ENCODE data around the gene SUMO1. TPM values are rescaled to one million over a fixed set of nuclear protein-coding genes. Genes with fewer than 3 reads are reported as not detected.

SUMO1 gene
- polyA plus RNA-seq, 2 of the 4 experiments (the other 2 are of a cell fraction), result 206 to 316 TPM

DNA sequence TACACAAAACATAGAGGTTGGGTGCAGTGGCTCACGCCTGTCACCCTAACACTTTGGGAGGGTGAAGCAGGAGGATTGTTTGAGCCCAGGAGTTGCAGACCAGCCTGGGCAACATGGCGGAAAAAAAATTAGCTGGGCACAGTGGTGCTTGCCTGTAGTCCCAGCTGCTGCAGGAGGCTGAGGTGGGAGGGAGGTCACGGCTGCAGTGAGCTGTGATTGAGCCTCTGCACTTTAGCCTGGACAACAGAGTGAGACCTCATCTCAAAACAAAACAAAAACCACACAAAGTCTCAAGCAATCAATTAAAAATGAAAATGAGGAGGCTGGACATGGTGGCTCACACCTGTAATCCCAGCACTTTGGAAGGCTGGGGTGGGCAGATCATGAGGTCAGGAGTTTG is 32.1 kb upstream of the SUMO1 start:
- no peak overlapping the region for H3K4me3 ChIP-seq
- 80% methylated on average over 3 of the region's 3 CpGs for WGBS (ENCODE audit: missing lambda C conversion rate)
- peak overlapping the region; percentile 8; the same call in 1 of the 3 replicates for H3K4me2 ChIP-seq
- TF ChIP-seq CBX2 (IDR thresholded peaks at IDR 0.05; ENCODE audit: borderline replicate concordance, low read depth) (no peak), RNF2 (IDR thresholded peaks at IDR 0.05; ENCODE audit: borderline replicate concordance, low read depth) (no peak), RARB (CRISPR knock-in tag; IDR thresholded peaks at IDR 0.05) (no peak), ZFP36 (IDR thresholded peaks at IDR 0.05; ENCODE audit: borderline replicate concordance, partially characterized antibody) (no peak), CHD4 (IDR thresholded peaks at IDR 0.05; ENCODE audit: borderline replicate concordance) (no peak), EP300 (IDR thresholded peaks at IDR 0.05) (no peak), POLR2AphosphoS2 (conservative IDR thresholded peaks at IDR 0.05; ENCODE audit: low read length) (no peak), MAFK (IDR thresholded peaks at IDR 0.05; ENCODE audit: partially characterized antibody) (no peak), NFE2L2 (conservative IDR thresholded peaks at IDR 0.05; ENCODE audit: low read length) (no peak), TP53 (CRISPR knock-in tag; IDR thresholded peaks at IDR 0.05) (no peak), KDM5A (IDR thresholded peaks at IDR 0.05) (no peak), SMC3 (IDR thresholded peaks at IDR 0.05) (no peak), RFX5 (IDR thresholded peaks at IDR 0.05) (no peak), NPAS2 (CRISPR knock-in tag; IDR thresholded peaks at IDR 0.05; ENCODE audit: borderline replicate concordance) (no peak), ELK1 (IDR thresholded peaks at IDR 0.05; ENCODE audit: low read depth, low read length) (no peak)
- TF ChIP-seq, protein P1, sequence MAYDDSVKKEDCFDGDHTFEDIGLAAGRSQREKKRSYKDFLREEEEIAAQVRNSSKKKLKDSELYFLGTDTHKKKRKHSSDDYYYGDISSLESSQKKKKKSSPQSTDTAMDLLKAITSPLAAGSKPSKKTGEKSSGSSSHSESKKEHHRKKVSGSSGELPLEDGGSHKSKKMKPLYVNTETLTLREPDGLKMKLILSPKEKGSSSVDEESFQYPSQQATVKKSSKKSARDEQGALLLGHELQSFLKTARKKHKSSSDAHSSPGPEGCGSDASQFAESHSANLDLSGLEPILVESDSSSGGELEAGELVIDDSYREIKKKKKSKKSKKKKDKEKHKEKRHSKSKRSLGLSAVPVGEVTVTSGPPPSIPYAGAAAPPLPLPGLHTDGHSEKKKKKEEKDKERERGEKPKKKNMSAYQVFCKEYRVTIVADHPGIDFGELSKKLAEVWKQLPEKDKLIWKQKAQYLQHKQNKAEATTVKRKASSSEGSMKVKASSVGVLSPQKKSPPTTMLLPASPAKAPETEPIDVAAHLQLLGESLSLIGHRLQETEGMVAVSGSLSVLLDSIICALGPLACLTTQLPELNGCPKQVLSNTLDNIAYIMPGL (CRISPR knock-in tag; IDR thresholded peaks at IDR 0.05; ENCODE audit: borderline replicate concordance), result no peak
- no peak for FAIRE-seq
- H3K4me1 ChIP-seq, result peaks cover 40% of the 10 kb centered on the region; the same call in 2 of the 3 replicates
- H3K9me3 ChIP-seq, result no peaks in the 10 kb centered on the region
- ChIA-PET POLR2A (no interaction called here), CTCF (interaction anchor here (0.7 to 3.2 kb wide), 2 partner anchors 9 to 354 kb away, joined by 3 to 22 read pairs; no protein-coding TSS in a partner anchor)
- no peak for DNase-seq (ENCODE audit: low read depth in 1 of 2, low spot score in 1 of 2)
- no peak overlapping the region for H3K27ac ChIP-seq
- ATAC-seq, result no peak

- Histone ChIP-seq H3K4me1 (peaks cover 37% of the 10 kb centered on the region), H3K9me3 (no peaks in the 10 kb centered on the region), H3K27ac (no peak overlapping the region), H3K4me3 (no peak overlapping the region), H3K4me2 (peak overlapping the region; percentile 6)
- FAIRE-seq, result no peak
- POLR2A ChIA-PET, result no interaction called here
- no peak for ATAC-seq
- CTCF ChIA-PET, result interaction anchor here (1.3 to 3.2 kb wide), 2 partner anchors 8 to 10 kb away, joined by 3 to 22 read pairs; no protein-coding TSS in a partner anchor
- DNase-seq (ENCODE audit: low read depth in 1 of 2, low spot score in 1 of 2), result no peak
- TF ChIP-seq MAFK (IDR thresholded peaks at IDR 0.05; ENCODE audit: partially characterized antibody), result no peak
- TF ChIP-seq, protein P2, sequence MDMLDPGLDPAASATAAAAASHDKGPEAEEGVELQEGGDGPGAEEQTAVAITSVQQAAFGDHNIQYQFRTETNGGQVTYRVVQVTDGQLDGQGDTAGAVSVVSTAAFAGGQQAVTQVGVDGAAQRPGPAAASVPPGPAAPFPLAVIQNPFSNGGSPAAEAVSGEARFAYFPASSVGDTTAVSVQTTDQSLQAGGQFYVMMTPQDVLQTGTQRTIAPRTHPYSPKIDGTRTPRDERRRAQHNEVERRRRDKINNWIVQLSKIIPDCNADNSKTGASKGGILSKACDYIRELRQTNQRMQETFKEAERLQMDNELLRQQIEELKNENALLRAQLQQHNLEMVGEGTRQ (IDR thresholded peaks at IDR 0.05), result 0 out of 2 replicates have a peak, but pooled peaks have one; percentile 17
- TF ChIP-seq NR3C1 (IDR thresholded peaks at IDR 0.05), result no peak
- no peak for TF ChIP-seq KDM1A (IDR thresholded peaks at IDR 0.05; ENCODE audit: low read depth)
- whole genome bisulfite sequencing (ENCODE audit: missing lambda C conversion rate), result 81% methylated on average over 9 of the region's 9 CpGs
Measured at GRCh38 chr2:202269585-202269984, 31.2 kb upstream of the SUMO1 start.

DNA sequence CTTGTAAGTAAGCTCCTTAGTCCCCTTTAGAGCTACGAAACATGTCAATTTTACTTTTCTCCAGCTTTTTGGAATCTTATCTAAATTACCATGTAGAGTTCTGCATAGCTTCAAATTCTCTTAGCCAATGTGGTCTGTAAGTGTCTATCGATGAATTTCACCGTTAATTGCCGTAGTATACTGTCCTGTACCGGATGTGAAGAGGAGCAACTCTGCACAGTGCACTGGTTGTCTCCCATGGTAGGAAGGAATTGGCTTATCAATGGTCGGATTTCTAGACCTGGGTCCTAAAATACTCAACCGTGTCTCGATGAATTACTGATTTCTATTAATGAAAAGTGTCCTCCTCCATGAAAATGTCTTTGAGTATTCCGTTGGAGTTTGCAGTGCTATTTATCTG is 29.1 kb upstream of the SUMO1 start:
- TF ChIP-seq FOSB (CRISPR knock-in tag; IDR thresholded peaks at IDR 0.05) (no peak), KDM5A (IDR thresholded peaks at IDR 0.05) (no peak), POLR2AphosphoS2 (conservative IDR thresholded peaks at IDR 0.05; ENCODE audit: low read length) (no peak), RAD21 (conservative IDR thresholded peaks at IDR 0.05 in 1 of 2, IDR thresholded peaks at IDR 0.05 in 1 of 2) (no peak)
- Histone ChIP-seq H3K4me2 (peak overlapping the region; percentile 71), H3K9me3 (no peaks in the 10 kb centered on the region), H3K27ac (0 out of 6 replicates have a peak overlapping the region, but pooled peaks of 1 of the 2 experiments have one; percentile 4), H3K4me1 (peaks cover 40% of the 10 kb centered on the region), H3K4me3 (peak overlapping the region; percentile 89)
- CTCF ChIA-PET, result interaction anchor here (0.6 to 1.2 kb wide), 2 partner anchors 11 to 46 kb away, joined by 4 read pairs; no protein-coding TSS in a partner anchor
- WGBS (ENCODE audit: missing lambda C conversion rate), result 3% methylated on average over 9 of the region's 9 CpGs
- DNase-seq (ENCODE audit: low read depth in 1 of 2, low spot score in 1 of 2), result no peak
- no peak for ATAC-seq
- POLR2A ChIA-PET, result no interaction called here
- no peak for FAIRE-seq

All from A549 (cell line).